HG03108 (cell line): ENCODE results near the gene USP14.
"Not testable (repeated sequence)": the region's sequence is repeated elsewhere in the genome, so short reads cannot be mapped to it uniquely, and the experiment has no call there.

Experiments used
- ATAC-seq: cut with Tn5 transposase; IDR thresholded peaks from one replicate; pipeline ENCODE4 v1.9.1; 2021; ENCODE audit warnings: moderate library complexity; ENCODE audit not compliant: unreplicated experiment

Gene USP14

DNA sequence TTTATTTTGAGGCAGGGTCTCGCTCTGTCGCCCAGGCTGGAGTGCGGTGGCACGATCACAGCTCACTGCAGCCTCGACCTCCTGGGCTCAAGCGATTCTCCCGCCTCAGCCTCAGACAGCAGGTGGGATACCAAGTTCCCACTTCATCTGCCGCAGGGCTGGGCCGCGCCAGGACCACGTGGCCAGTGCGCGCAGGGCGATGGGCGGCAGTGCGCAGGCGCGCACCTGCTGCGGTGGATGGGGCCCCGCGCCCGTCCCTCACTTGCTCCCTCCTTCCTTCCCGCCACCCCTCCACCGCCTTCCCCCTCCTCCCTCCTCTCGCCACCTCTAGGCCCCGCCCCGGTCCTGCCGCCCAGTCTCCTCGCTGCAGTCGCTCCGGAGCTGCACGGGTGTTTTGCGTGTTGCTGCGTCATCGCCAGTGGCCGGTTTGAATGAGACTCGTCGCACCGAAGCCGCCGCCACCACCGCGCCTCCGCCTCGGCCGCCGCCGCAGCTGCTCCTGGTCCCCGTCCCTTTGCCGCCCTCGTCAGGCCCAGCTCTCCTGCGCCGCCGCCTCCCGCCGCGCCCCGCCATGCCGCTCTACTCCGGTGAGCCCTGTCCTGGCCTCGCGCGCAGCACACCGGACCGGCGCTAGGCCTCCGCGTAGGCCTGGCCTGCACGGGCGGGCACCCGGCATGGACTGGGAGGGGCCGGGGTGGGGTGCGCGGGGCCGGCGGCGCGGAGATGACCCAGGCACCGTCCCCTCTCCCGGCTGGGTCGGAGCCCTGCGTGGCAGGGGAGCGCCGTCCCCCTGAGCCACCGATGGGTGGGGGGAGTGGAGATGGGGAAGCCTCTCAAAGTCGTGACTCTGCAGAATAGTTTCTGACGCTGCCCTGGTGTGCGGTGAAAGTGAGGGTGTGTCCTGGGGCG is at the start of gene USP14:
TSS of gene USP14 (plus strand) at position 430 of the 909 bp plus-strand sequence. CDS start at position 572, 142 bp downstream.
- peak; percentile 84 for ATAC-seq

GRCh38 chr18:108665-109063 is 49.7 kb upstream of the USP14 start:
- ATAC-seq: not testable (repeated sequence)

DNA sequence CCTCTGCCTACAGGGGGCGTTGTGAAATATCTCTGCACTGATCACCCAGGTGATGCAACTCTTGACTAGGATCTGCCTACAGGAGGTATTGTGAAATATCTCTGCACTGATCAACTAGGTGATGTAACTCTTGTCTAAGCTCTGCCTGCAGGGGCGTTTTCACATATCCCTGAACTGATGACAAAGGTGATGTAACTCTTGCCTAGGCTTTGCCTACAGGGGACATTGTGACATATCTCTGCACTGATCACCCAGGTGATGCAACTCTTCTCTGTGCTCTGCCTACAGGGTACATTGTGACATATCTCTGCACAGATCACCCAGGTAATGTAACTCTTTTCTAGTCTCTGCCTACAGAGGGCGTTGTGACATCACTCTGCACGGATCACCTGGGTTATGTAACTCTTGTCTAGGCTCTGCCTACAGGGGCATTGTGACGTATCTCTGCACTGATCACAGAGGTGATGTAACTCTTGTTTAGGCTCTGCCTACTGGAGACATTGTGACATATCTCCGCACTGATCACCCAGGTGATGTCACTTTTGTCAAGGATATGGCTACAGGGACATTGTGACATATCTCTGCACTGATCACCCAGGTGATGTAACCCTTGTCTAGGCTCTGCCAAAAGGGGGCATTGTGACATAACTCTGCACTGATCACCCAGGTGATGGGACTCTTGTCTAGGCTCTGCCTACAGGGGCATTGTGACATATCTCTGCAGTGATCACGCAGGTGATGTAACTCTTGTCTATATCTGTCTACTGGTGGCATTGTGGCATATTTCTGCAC is 49.0 kb upstream of the USP14 start:
- not testable (repeated sequence) for ATAC-seq

GRCh38 chr18:109922-110261 is 48.5 kb upstream of the USP14 start:
- ATAC-seq: not testable (repeated sequence)

- not testable (repeated sequence) for ATAC-seq
These were observed 47.8 kb upstream of the USP14 start for GRCh38 chr18:110351-111201.

- no peak for ATAC-seq
These were observed 46.9 kb upstream of the USP14 start for GRCh38 chr18:111306-112014.

DNA sequence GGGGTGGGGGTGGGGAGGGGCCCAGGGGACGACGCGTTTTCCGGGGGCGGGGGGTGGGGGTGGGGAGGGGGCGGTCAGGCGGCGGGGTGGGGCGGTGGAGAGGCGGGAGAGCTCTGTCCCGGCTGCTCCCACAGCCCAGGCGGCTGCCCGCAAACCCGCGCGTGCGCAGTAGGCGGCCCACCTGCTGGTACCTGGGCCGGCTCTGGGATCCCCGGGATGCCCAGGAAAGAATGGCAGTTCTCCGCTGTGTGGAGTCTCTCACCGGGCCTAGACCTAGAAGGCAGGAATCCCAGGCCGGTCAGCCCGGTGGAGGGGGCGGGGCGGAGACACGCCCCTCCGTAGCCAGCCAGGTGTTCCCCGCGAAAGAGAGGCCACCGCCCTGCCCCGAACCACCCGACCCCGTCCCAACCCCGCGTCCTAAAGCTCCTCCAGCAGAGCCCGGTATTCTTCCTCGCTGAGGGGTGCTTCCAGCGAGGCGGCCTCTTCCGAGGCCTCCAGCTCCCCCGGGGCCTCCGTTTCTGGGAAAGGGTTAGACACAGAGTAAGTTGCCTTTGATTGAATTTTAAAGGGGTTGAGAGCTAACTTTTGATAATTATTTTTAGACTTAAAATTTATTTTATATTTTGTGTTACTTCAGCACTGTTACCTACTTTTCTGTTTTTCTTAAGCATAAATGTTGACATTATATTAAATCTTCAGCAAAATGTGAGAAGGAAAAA is 46.2 kb upstream of the USP14 start:
- not testable (repeated sequence) for ATAC-seq

GRCh38 chr18:120539-121260 is 37.7 kb upstream of the USP14 start:
- ATAC-seq: not testable (repeated sequence)

DNA sequence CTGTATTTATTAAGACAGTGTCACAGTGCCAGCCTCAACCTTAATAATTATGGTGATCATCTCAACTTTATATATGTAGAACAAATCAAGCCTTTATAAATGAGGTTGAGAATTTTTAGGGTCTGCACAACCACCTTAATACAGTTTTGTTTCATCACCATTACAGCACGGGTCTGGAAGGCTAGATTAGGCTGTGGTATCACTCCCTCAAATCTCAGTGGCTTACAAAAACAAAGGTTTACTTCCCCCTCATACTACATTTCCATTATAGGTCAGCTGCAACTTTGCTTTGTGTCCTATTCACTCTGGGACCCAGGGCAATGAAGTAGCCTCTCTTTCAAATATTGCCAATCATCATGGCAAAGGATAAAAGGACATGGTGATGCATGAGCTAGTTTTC is 23.3 kb upstream of the USP14 start:
- no peak for ATAC-seq

DNA sequence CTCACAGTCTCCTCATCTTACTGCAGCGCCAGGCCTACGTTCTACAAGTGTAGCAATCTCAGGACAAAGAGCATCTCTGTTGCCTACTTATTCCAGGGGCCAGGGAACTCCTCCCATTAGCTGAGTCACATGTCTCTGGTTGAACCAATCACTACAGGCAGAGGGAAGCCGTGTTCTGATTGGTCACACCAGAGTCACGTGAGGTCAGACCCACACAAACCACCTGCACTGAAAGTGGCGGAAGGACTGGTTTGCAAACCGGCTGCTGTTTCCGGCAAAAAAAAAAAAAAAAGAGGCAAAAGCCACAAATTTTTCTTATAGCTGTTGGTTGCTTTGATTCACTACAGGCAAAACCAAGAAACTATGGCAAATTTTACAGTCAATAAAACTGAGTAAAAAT is 21.9 kb upstream of the USP14 start:
- ATAC-seq: no peak

GRCh38 chr18:137327-137726 is 21.0 kb upstream of the USP14 start:
- ATAC-seq: no peak

- no peak for ATAC-seq
These were observed 17.6 kb upstream of the USP14 start for GRCh38 chr18:140670-141266.

- ATAC-seq: not testable (repeated sequence)
These were observed 15.6 kb upstream of the USP14 start for GRCh38 chr18:142624-143296.

DNA sequence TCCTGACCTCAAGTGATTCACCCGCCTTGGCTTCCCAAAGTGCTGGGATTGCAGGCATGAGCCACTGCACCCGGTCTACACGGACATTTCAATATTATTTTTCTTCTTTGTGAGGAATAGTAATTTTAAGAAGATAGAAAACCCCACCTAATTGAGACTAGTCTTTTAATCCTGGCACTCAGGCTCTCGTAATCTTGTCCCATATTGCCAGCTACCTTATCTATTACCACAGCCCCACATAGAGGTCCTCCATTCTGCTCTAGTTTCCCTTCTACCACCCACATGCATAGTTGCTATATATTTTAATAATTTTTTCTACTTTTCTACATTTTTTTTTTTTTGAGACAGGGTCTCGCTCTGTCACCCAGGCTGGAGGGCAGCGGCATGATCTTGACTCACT is 9.5 kb upstream of the USP14 start:
- ATAC-seq: no peak

- ATAC-seq: no peak
These were observed 4.2 kb upstream of the USP14 start for GRCh38 chr18:154151-154550.

GRCh38 chr18:155688-156087 is 2.7 kb upstream of the USP14 start:
- no peak for ATAC-seq

DNA sequence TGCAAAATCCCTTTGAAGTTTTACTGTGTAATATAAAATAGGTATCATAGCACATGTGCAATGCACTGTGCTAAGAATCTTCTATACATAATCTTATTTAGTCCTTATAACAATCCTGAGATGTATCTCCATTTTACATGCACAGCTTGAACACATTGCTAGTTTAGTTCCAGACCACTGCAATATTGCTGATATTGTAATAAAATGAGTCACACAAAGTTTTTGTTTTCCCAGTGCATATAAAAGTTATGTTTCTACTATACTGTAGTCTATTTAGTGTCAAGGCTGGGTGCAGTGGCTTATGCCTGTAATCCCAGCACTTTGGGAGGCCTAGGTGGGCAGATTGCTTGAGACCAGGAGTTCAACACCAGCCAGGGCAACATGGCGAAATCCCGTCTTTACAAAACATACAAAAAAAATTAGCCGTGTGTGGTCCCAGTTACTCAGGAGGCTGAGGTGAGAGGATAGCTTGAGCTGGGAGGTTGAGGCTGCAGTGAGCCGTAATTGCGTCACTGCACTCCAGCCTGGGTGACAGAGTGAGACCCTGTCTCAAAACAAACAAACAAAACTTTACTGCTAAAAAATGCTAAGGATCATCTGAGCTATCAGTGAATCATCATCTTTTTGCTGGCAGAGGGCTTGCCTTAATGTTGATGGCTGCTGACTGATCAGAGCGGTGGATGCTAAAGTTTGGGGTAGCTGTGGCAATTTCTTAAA is 1.7 kb upstream of the USP14 start:
- no peak for ATAC-seq
